K562 (cell line): ENCODE results near the gene ZNF418. TPM values are rescaled to one million over a fixed set of nuclear protein-coding genes. Genes with fewer than 3 reads are reported as not detected.
"Not testable (repeated sequence)": the region's sequence is repeated elsewhere in the genome, so short reads cannot be mapped to it uniquely, and the experiment has no call there.

ENCODE experiments used
- ATF7 ChIP-seq: fragments of 450-650 bp; IDR thresholded peaks from 2 replicates; pipeline ENCODE4 v1.7.1; 2014; ENCODE audit warnings: mild to moderate bottlenecking, moderate library complexity
- CTCF ChIP-seq, 3 experiments: IDR thresholded peaks in 2 of 3; conservative IDR thresholded peaks in 1 of 3; 2 replicates each; pipeline ENCODE4 v1.5.1; 2011 to 2012; ENCODE audit warnings: low read length in 3 of 3, mild to moderate bottlenecking in 3 of 3, control low read depth in 2 of 3, improper control_type of control experiment in 1 of 3, inconsistent platforms in 1 of 3, low read depth in 1 of 3, mixed read lengths in 1 of 3, moderate library complexity in 1 of 3; ENCODE audit not compliant: insufficient read depth in 2 of 3
- CXXC5 ChIP-seq: fragments of 250-450 bp; sonication (Bioruptor Pico); IDR thresholded peaks from 2 replicates; pipeline ENCODE4 v1.8.0; 2022; ENCODE audit warnings: inconsistent platforms, mild to moderate bottlenecking, moderate library complexity
- ELF4 ChIP-seq: fragments of 450-650 bp; formaldehyde crosslinking; IDR thresholded peaks from 2 replicates; pipeline ENCODE4 v1.4.0; 2022; ENCODE audit warnings: missing genetic modification characterization
- MGA ChIP-seq: fragments of 450-650 bp; IDR thresholded peaks from 2 replicates; pipeline ENCODE4 v1.6.1; 2016; ENCODE audit warnings: mild to moderate bottlenecking, moderate library complexity
- NR2C2 ChIP-seq, 2 experiments: fragments of 200-800 bp in 1 of 2; sonication (Bioruptor generic) in 1 of 2; sonication (generic) in 1 of 2; formaldehyde crosslinking in 1 of 2; IDR thresholded peaks; 2 replicates each; pipeline versions ENCODE4 v1.6.1 to v1.8.0; 2016 to 2022; ENCODE audit warnings: mild to moderate bottlenecking in 1 of 2, missing compliant biosample characterization in 1 of 2, missing genetic modification characterization in 1 of 2, missing genetic modification reagents in 1 of 2
- RB1 ChIP-seq: fragments of 450-650 bp; IDR thresholded peaks from 2 replicates; pipeline ENCODE4 v1.6.1; 2017; ENCODE audit warnings: low read depth, mild to moderate bottlenecking
- TBL1XR1 ChIP-seq, 2 experiments: IDR thresholded peaks; 2 replicates each; pipeline ENCODE4 v1.6.1; 2012; ENCODE audit warnings: improper control_type of control experiment in 2 of 2, low read length in 2 of 2, mild to moderate bottlenecking in 1 of 2
- TOE1 ChIP-seq, 2 experiments: fragments of 450-650 bp in 1 of 2; sonication (generic) in 1 of 2; formaldehyde crosslinking in 1 of 2; IDR thresholded peaks; 2 replicates each; pipeline versions ENCODE4 v1.7.1 to v1.8.0; 2016 to 2022; ENCODE audit warnings: borderline replicate concordance in 2 of 2, mild to moderate bottlenecking in 2 of 2, antibody characterized with exemption in 1 of 2, inconsistent platforms in 1 of 2, low read depth in 1 of 2, missing genetic modification reagents in 1 of 2, moderate library complexity in 1 of 2
- USF1 ChIP-seq: sonication (generic); formaldehyde crosslinking; IDR thresholded peaks from 2 replicates; pipeline ENCODE4 v1.9.0; 2022; ENCODE audit warnings: mild to moderate bottlenecking, missing genetic modification reagents
- polyA plus RNA-seq, 8 experiments: library from polyadenylated mRNA; depleted of rRNA in 4 of 8; stranded (reverse) in 5 of 8; unstranded in 3 of 8; fragments of >200 nt; fragmentation: Nextera tagmentation in 2 of 8; fragmentation: Illumina TruSeq in 1 of 8; extraction: Ambion mirVana in 2 of 8; extraction: Trizol in 1 of 8; gene quantifications; 2 replicates each; pipeline versions ENCODE4 v1.2.1 to v1.2.3, GENCODE V29; 2011 to 2014; ENCODE audit warnings: inconsistent platforms in 1 of 8, missing spikeins in 1 of 8
- total RNA-seq, 7 experiments: library from RNA; depleted of rRNA in 6 of 7; stranded (reverse); fragments of >200 nt in 6 of 7; fragmentation: Illumina TruSeq in 2 of 7; extraction: Trizol in 2 of 7; gene quantifications; 2 replicates each; pipeline versions ENCODE4 v1.2.1 to v1.2.3, GENCODE V29; 2011 to 2021; ENCODE audit warnings: low replicate concordance in 1 of 7

The ZNF418 gene
- total and polyA plus RNA-seq, 9 of the 15 experiments (the other 6 are each of a cell fraction or from before 2014, with no cell fraction given) = 0.11 to 0.70 (median 0.32) TPM

GRCh38 chr19:57916168-57916995 lies 18.8 kb downstream of the ZNF418 start, which contains the start of gene ZNF417 (continued):
- peak; percentile 92 for TF ChIP-seq MGA
- peak; percentile 47 to 59 (median 56); a peak in 5 of 6 replicates for TF ChIP-seq CTCF (IDR thresholded peaks at IDR 0.05 in 2 of 3, conservative IDR thresholded peaks at IDR 0.05 in 1 of 3; ENCODE audit: insufficient read depth in 2 of 3, low read depth in 1 of 3, low read length in 3 of 3)
- TF ChIP-seq USF1 (CRISPR knock-in tag) = peak; percentile 56
- peak; percentile 90 for TF ChIP-seq CXXC5 (CRISPR knock-in tag)
- not testable (repeated sequence) for TF ChIP-seq NR2C2 (CRISPR knock-in tag; IDR thresholded peaks at IDR 0.05); TOE1 (CRISPR knock-in tag; IDR thresholded peaks at IDR 0.05; ENCODE audit: borderline replicate concordance, low read depth)
- peak; percentile 86 for TF ChIP-seq NR2C2 (tag; IDR thresholded peaks at IDR 0.05)
- peak; percentile 65; the same call in 1 of the 2 replicates for TF ChIP-seq TOE1 (IDR thresholded peaks at IDR 0.05; ENCODE audit: borderline replicate concordance)
- peak in 1 of 2 experiments; percentile 17; a peak in 2 of 4 replicates for TF ChIP-seq TBL1XR1 (IDR thresholded peaks at IDR 0.05; ENCODE audit: low read length in 2 of 2)
- peak; percentile 81 for TF ChIP-seq ATF7
- peak; percentile 95 for TF ChIP-seq RB1
- TF ChIP-seq ELF4 (CRISPR knock-in tag) = peak; percentile 68; the same call in 1 of the 2 replicates
